A549 (cell line): ENCODE data around the gene OBSCN.

ENCODE experiments used
- CTCF ChIP-seq: fragments of >200 bp; sonication (Bioruptor Twin); formaldehyde crosslinking; IDR thresholded peaks from 3 replicates; pipeline ENCODE4 v1.5.1; 2016
- JUNB ChIP-seq: fragments of >200 bp; sonication (Bioruptor Twin); formaldehyde crosslinking; IDR thresholded peaks from 2 replicates; pipeline ENCODE4 v1.6.1; 2016
- PBX3 ChIP-seq: IDR thresholded peaks from 2 replicates; pipeline ENCODE4 v1.6.1; 2012
- POLR2A ChIP-seq: IDR thresholded peaks from 2 replicates; pipeline ENCODE4 v1.6.1; 2012; ENCODE audit warnings: mild to moderate bottlenecking, low read length

GRCh38 chr1:228287541-228288425 is 79.9 kb downstream of the OBSCN start:
- TF ChIP-seq CTCF, result no peak
- TF ChIP-seq POLR2A, result no peak
- TF ChIP-seq PBX3, result no peak
- no peak for TF ChIP-seq JUNB
